GM19328 (cell line): Measurements from ENCODE around the gene ZNF580.

ENCODE experiments used
- ATAC-seq: cut with Tn5 transposase; IDR thresholded peaks from one replicate; pipeline ENCODE4 v1.9.1; 2021; ENCODE audit warnings: mild to moderate bottlenecking, moderate library complexity; ENCODE audit not compliant: unreplicated experiment

Gene ZNF580

GRCh38 chr19:55605637-55606470, 34.9 kb upstream of the ZNF580 start, which contains the start of gene ZNF865:
Gene ZNF865 (plus strand): TSS chr19:55605647. CDS start chr19:55613619, 7,972 bp downstream.
- ATAC-seq, result peak; percentile 16

GRCh38 chr19:55606471-55606787, 34.4 kb upstream of the ZNF580 start:
- no peak for ATAC-seq

GRCh38 chr19:55606817-55607216, 34.0 kb upstream of the ZNF580 start:
- no peak for ATAC-seq

- no peak for ATAC-seq
These were observed 31.5 kb upstream of the ZNF580 start for GRCh38 chr19:55609326-55609725.

GRCh38 chr19:55611300-55611982, 29.4 kb upstream of the ZNF580 start:
- no peak for ATAC-seq

GRCh38 chr19:55611983-55612645, 28.7 kb upstream of the ZNF580 start:
- ATAC-seq, result no peak

- no peak for ATAC-seq
These were observed 27.4 kb upstream of the ZNF580 start for GRCh38 chr19:55613396-55613795.

- no peak for ATAC-seq
These were observed 26.7 kb upstream of the ZNF580 start for GRCh38 chr19:55613930-55614710.

- ATAC-seq, result no peak
These were observed 25.9 kb upstream of the ZNF580 start for GRCh38 chr19:55614711-55615542.

- ATAC-seq, result no peak
These were observed 25.0 kb upstream of the ZNF580 start for GRCh38 chr19:55615543-55616394.

GRCh38 chr19:55616395-55616875, 24.4 kb upstream of the ZNF580 start:
- no peak for ATAC-seq

GRCh38 chr19:55617426-55617825, 23.4 kb upstream of the ZNF580 start:
- no peak for ATAC-seq

- ATAC-seq, result no peak
These were observed 22.4 kb upstream of the ZNF580 start for GRCh38 chr19:55618426-55618825.

- no peak for ATAC-seq
These were observed 21.5 kb upstream of the ZNF580 start for GRCh38 chr19:55619286-55619685.

GRCh38 chr19:55620410-55621204, 20.2 kb upstream of the ZNF580 start:
- ATAC-seq, result no peak

- ATAC-seq, result no peak
These were observed 19.6 kb upstream of the ZNF580 start for GRCh38 chr19:55621205-55621672.

- ATAC-seq, result no peak
These were observed 19.1 kb upstream of the ZNF580 start for GRCh38 chr19:55621673-55622231.
